ENCODE results near the gene DCPS.
"Not testable (repeated sequence)": the region's sequence is repeated elsewhere in the genome, so short reads cannot be mapped to it uniquely, and the experiment has no call there.

Gene DCPS

GRCh38 chr11:126303623-126304456, at the start of gene DCPS:
Gene DCPS (plus strand): TSS chr11:126304060. CDS start chr11:126304081, 21 bp downstream.
- Mint-ChIP-seq H3K36me3 (peaks cover 4% of the 10 kb centered on the region), H3K27me3 (no peaks in the 10 kb centered on the region), H3K4me3 (peak within 1 kb of the TSS; percentile 99), H3K4me1 (peaks cover 43% of the 10 kb centered on the region), H3K9me3 (no peaks in the 10 kb centered on the region), H3K27ac (peak within 1 kb of the TSS; percentile 94)

- Mint-ChIP-seq H3K27ac (no peak overlapping the region), H3K9me3 (no peaks in the 10 kb centered on the region), H3K27me3 (no peaks in the 10 kb centered on the region), H3K4me1 (no peaks in the 10 kb centered on the region), H3K4me3 (no peak overlapping the region), H3K36me3 (peaks cover 2% of the 10 kb centered on the region)
These were observed 49.0 kb upstream of the DCPS start for GRCh38 chr11:126254819-126255218.

GRCh38 chr11:126255507-126255906, 48.4 kb upstream of the DCPS start:
- not testable (repeated sequence) for H3K9me3 Mint-ChIP-seq

GRCh38 chr11:126256216-126256615, 47.6 kb upstream of the DCPS start:
- Mint-ChIP-seq H3K4me3 (no peak overlapping the region), H3K27me3 (no peaks in the 10 kb centered on the region), H3K9me3 (no peaks in the 10 kb centered on the region), H3K27ac (no peak overlapping the region), H3K4me1 (no peaks in the 10 kb centered on the region), H3K36me3 (peaks cover 2% of the 10 kb centered on the region)

More at GRCh38 chr11:126255507-126255906, 48.4 kb upstream of the DCPS start:
- H3K4me1 Mint-ChIP-seq, H3K4me3 Mint-ChIP-seq, H3K27me3 Mint-ChIP-seq, H3K27ac Mint-ChIP-seq, H3K36me3 Mint-ChIP-seq: not testable (repeated sequence)

GRCh38 chr11:126257144-126257543, 46.7 kb upstream of the DCPS start:
- Mint-ChIP-seq H3K4me3 (no peak overlapping the region), H3K27ac (no peak overlapping the region), H3K27me3 (no peaks in the 10 kb centered on the region), H3K4me1 (no peaks in the 10 kb centered on the region), H3K9me3 (no peaks in the 10 kb centered on the region), H3K36me3 (peaks cover 2% of the 10 kb centered on the region)

GRCh38 chr11:126257764-126258163, 46.1 kb upstream of the DCPS start:
- H3K9me3 Mint-ChIP-seq, result no peaks in the 10 kb centered on the region
- H3K4me1 Mint-ChIP-seq, result no peaks in the 10 kb centered on the region
- no peaks in the 10 kb centered on the region for H3K27me3 Mint-ChIP-seq
- H3K4me3 Mint-ChIP-seq, result no peak overlapping the region
- no peak overlapping the region for H3K27ac Mint-ChIP-seq
- peaks cover 2% of the 10 kb centered on the region for H3K36me3 Mint-ChIP-seq

- H3K9me3 Mint-ChIP-seq, result no peaks in the 10 kb centered on the region
- H3K4me1 Mint-ChIP-seq, result peaks cover 15% of the 10 kb centered on the region
- no peak overlapping the region for H3K4me3 Mint-ChIP-seq
- peaks cover 19% of the 10 kb centered on the region for H3K36me3 Mint-ChIP-seq
- no peaks in the 10 kb centered on the region for H3K27me3 Mint-ChIP-seq
- H3K27ac Mint-ChIP-seq, result peak overlapping the region; percentile 79
These were observed 41.6 kb upstream of the DCPS start for GRCh38 chr11:126262216-126262615.

GRCh38 chr11:126263489-126263888, 40.4 kb upstream of the DCPS start:
- H3K36me3 Mint-ChIP-seq, result peaks cover 21% of the 10 kb centered on the region

GRCh38 chr11:126265811-126266210, 38.0 kb upstream of the DCPS start:
- H3K27me3 Mint-ChIP-seq, result no peaks in the 10 kb centered on the region
- H3K4me3 Mint-ChIP-seq, result no peak overlapping the region
- H3K4me1 Mint-ChIP-seq, result peaks cover 41% of the 10 kb centered on the region
- H3K36me3 Mint-ChIP-seq, result peaks cover 23% of the 10 kb centered on the region
- no peak overlapping the region for H3K27ac Mint-ChIP-seq
- no peaks in the 10 kb centered on the region for H3K9me3 Mint-ChIP-seq

More at GRCh38 chr11:126263489-126263888, 40.4 kb upstream of the DCPS start:
- no peaks in the 10 kb centered on the region for H3K9me3 Mint-ChIP-seq
- no peak overlapping the region for H3K4me3 Mint-ChIP-seq
- peaks cover 23% of the 10 kb centered on the region for H3K4me1 Mint-ChIP-seq
- H3K27ac Mint-ChIP-seq, result no peak overlapping the region
- H3K27me3 Mint-ChIP-seq, result no peaks in the 10 kb centered on the region

- Mint-ChIP-seq H3K27me3 (no peaks in the 10 kb centered on the region), H3K4me1 (peaks cover 48% of the 10 kb centered on the region), H3K4me3 (peak overlapping the region; percentile 98), H3K9me3 (no peaks in the 10 kb centered on the region), H3K27ac (peak overlapping the region; percentile 97), H3K36me3 (peaks cover 23% of the 10 kb centered on the region)
These were observed 36.2 kb upstream of the DCPS start for GRCh38 chr11:126267650-126268049.

GRCh38 chr11:126268361-126268707, 35.5 kb upstream of the DCPS start:
- Mint-ChIP-seq H3K4me1 (peaks cover 48% of the 10 kb centered on the region), H3K4me3 (peak overlapping the region; percentile 98), H3K27me3 (no peaks in the 10 kb centered on the region), H3K36me3 (peaks cover 22% of the 10 kb centered on the region), H3K27ac (peak overlapping the region; percentile 97), H3K9me3 (no peaks in the 10 kb centered on the region)

GRCh38 chr11:126268708-126269579, 34.9 kb upstream of the DCPS start, which contains the start of the genes FOXRED1 and SRPRA:
Gene FOXRED1 (plus strand): TSS chr11:126269154. CDS start chr11:126269207, 53 bp downstream.
Gene SRPRA (minus strand): TSS chr11:126268895. CDS start chr11:126268804, 91 bp downstream.
- Mint-ChIP-seq H3K27ac (peak within 1 kb of the TSS; percentile 97), H3K4me3 (peak within 1 kb of the TSS; percentile 98), H3K36me3 (peaks cover 21% of the 10 kb centered on the region), H3K4me1 (peaks cover 48% of the 10 kb centered on the region), H3K27me3 (no peaks in the 10 kb centered on the region), H3K9me3 (no peaks in the 10 kb centered on the region)

GRCh38 chr11:126277322-126277721, 26.5 kb upstream of the DCPS start:
- Mint-ChIP-seq H3K36me3 (peaks cover 13% of the 10 kb centered on the region), H3K9me3 (no peaks in the 10 kb centered on the region), H3K27ac (no peak overlapping the region), H3K27me3 (no peaks in the 10 kb centered on the region), H3K4me1 (peaks cover 30% of the 10 kb centered on the region), H3K4me3 (no peak overlapping the region)

GRCh38 chr11:126277780-126278179, 26.1 kb upstream of the DCPS start:
- Mint-ChIP-seq H3K27me3 (no peaks in the 10 kb centered on the region), H3K36me3 (peaks cover 13% of the 10 kb centered on the region)

GRCh38 chr11:126279191-126279590, 24.7 kb upstream of the DCPS start:
- H3K27me3 Mint-ChIP-seq, result no peaks in the 10 kb centered on the region
- peaks cover 41% of the 10 kb centered on the region for H3K4me1 Mint-ChIP-seq
- H3K36me3 Mint-ChIP-seq, result peaks cover 11% of the 10 kb centered on the region
- H3K27ac Mint-ChIP-seq, result no peak overlapping the region
- H3K9me3 Mint-ChIP-seq, result no peaks in the 10 kb centered on the region
- no peak overlapping the region for H3K4me3 Mint-ChIP-seq

More at GRCh38 chr11:126277780-126278179, 26.1 kb upstream of the DCPS start:
- no peak overlapping the region for H3K4me3 Mint-ChIP-seq
- H3K9me3 Mint-ChIP-seq, result no peaks in the 10 kb centered on the region
- no peak overlapping the region for H3K27ac Mint-ChIP-seq
- H3K4me1 Mint-ChIP-seq, result peaks cover 33% of the 10 kb centered on the region

- Mint-ChIP-seq H3K4me3 (no peak overlapping the region), H3K4me1 (peaks cover 55% of the 10 kb centered on the region), H3K36me3 (peaks cover 9% of the 10 kb centered on the region), H3K9me3 (no peaks in the 10 kb centered on the region), H3K27me3 (no peaks in the 10 kb centered on the region), H3K27ac (peak overlapping the region; percentile 84)
These were observed 23.3 kb upstream of the DCPS start for GRCh38 chr11:126280595-126280994.

Measured in activated naive CD4-positive, alpha-beta T cell treated with anti-CD3 and anti-CD28 coated beads, Interleukin-2, amount 50 U/mL, for 24 hours (primary cell).